HUES6 (cell line): ENCODE data around the gene MEG3.

Experiments
- H3K27ac ChIP-seq: 2 replicates; pipeline ENCODE4 v1.7.0; 2013; ENCODE audit warnings: low read depth, mild to moderate bottlenecking, low read length, inconsistent platforms
- H3K27me3 ChIP-seq: 2 replicates; pipeline ENCODE4 v1.6.1; 2013; ENCODE audit warnings: low read length; ENCODE audit not compliant: control insufficient read depth, insufficient read depth
- H3K36me3 ChIP-seq: 2 replicates; pipeline ENCODE4 v1.6.1; 2013; ENCODE audit warnings: low read length; ENCODE audit not compliant: control insufficient read depth, insufficient read depth
- H3K4me1 ChIP-seq: 2 replicates; pipeline ENCODE4 v1.6.1; 2013; ENCODE audit warnings: low read length; ENCODE audit not compliant: control insufficient read depth, insufficient read depth
- H3K4me3 ChIP-seq: 2 replicates; pipeline ENCODE4 v1.5.1; 2013; ENCODE audit warnings: low read depth, low read length
- H3K9ac ChIP-seq: one replicate; pipeline ENCODE4 v1.6.1; 2013; ENCODE audit warnings: mild to moderate bottlenecking, low read length
- H3K9me3 ChIP-seq: 2 replicates; pipeline ENCODE4 v1.6.1; 2013; ENCODE audit warnings: low read depth, low read length; ENCODE audit not compliant: control insufficient read depth, insufficient read depth

MEG3 gene

DNA sequence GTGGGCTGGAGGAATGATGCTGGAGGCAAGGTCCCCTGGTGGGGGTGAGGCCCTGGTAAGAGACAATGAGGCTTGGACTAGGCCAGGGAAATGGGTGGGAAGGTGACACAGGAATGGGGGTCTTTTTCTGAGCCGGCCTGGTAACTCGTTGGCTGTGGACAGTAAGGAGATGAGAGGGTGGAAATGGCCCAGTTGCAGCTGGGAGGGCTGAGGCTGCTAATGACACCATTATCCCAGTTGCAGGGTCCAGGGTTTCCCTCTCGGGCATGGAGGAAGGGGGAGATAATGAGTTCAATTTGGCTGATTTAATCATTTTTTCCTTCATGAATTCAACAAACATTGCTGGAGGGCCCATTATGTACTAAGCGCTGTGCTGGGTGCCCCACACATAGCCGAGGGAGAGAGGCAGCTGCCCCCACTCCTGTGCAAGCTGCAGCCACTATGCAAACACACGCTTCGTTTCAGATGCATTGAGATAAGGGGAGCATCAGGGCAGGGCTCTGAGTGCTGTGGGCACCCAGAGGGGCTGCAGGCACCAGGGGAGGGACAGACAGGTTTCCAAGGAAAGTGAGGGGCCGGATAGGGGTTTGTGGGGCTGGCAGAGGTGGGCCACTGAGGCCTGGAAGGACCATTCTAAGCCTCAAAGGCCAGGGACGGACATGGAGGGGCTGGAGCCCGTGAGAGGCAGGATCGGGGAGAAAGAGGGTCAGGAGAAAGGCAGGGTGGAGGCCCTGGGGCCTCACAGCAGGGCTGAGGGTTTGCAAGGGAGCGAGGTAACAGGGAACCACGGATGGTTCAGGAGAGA, 43.2 kb upstream of the MEG3 start:
- Histone ChIP-seq H3K27me3 (no peaks in the 10 kb centered on the region), H3K4me3 (no peak overlapping the region), H3K9me3 (no peaks in the 10 kb centered on the region), H3K9ac (no peak overlapping the region), H3K4me1 (no peaks in the 10 kb centered on the region; the same call in 1 of the 2 replicates), H3K36me3 (no peaks in the 10 kb centered on the region), H3K27ac (no peak overlapping the region)

GRCh38 chr14:100783630-100784370, 42.1 kb upstream of the MEG3 start:
- H3K4me1 ChIP-seq: peaks cover 6% of the 10 kb centered on the region; the same call in 1 of the 2 replicates
- no peak overlapping the region for H3K27ac ChIP-seq
- no peaks in the 10 kb centered on the region for H3K9me3 ChIP-seq
- H3K9ac ChIP-seq: no peak overlapping the region
- H3K4me3 ChIP-seq: no peak overlapping the region
- H3K36me3 ChIP-seq: no peaks in the 10 kb centered on the region
- no peaks in the 10 kb centered on the region for H3K27me3 ChIP-seq

GRCh38 chr14:100784523-100785337, 41.2 kb upstream of the MEG3 start:
- peaks cover 10% of the 10 kb centered on the region; the same call in 1 of the 2 replicates for H3K4me1 ChIP-seq
- H3K9ac ChIP-seq: no peak overlapping the region
- no peak overlapping the region for H3K27ac ChIP-seq
- no peaks in the 10 kb centered on the region for H3K9me3 ChIP-seq
- H3K4me3 ChIP-seq: no peak overlapping the region
- H3K36me3 ChIP-seq: no peaks in the 10 kb centered on the region
- H3K27me3 ChIP-seq: no peaks in the 10 kb centered on the region

DNA sequence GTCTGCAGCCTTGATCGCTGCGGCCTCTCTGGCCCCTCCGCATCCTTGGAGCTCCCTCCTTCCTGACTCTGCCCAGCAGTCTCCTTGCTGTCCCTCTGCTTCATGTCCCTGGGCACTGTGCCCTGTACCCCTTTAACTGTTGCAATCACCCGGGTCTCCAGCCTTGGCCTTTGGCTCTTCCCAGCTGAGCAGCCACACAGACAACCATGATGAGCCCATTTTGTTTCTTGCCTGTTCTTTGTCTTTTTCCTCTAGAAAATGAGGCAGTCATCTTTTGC, 40.6 kb upstream of the MEG3 start:
- no peaks in the 10 kb centered on the region for H3K27me3 ChIP-seq

GRCh38 chr14:100785626-100786025, 40.3 kb upstream of the MEG3 start:
- Histone ChIP-seq H3K9me3 (no peaks in the 10 kb centered on the region), H3K4me3 (no peak overlapping the region), H3K27me3 (no peaks in the 10 kb centered on the region), H3K27ac (no peak overlapping the region), H3K9ac (no peak overlapping the region), H3K4me1 (peaks cover 10% of the 10 kb centered on the region; the same call in 1 of the 2 replicates), H3K36me3 (no peaks in the 10 kb centered on the region)

More for the DNA sequence above, 40.6 kb upstream of the MEG3 start:
- peaks cover 10% of the 10 kb centered on the region; the same call in 1 of the 2 replicates for H3K4me1 ChIP-seq
- H3K9ac ChIP-seq: no peak overlapping the region
- no peaks in the 10 kb centered on the region for H3K36me3 ChIP-seq
- H3K4me3 ChIP-seq: no peak overlapping the region
- no peak overlapping the region for H3K27ac ChIP-seq
- no peaks in the 10 kb centered on the region for H3K9me3 ChIP-seq

GRCh38 chr14:100786131-100786530, 39.8 kb upstream of the MEG3 start:
- Histone ChIP-seq H3K27me3 (no peaks in the 10 kb centered on the region), H3K27ac (no peak overlapping the region), H3K4me3 (no peak overlapping the region), H3K9me3 (no peaks in the 10 kb centered on the region), H3K9ac (no peak overlapping the region), H3K4me1 (peaks cover 10% of the 10 kb centered on the region; the same call in 1 of the 2 replicates), H3K36me3 (no peaks in the 10 kb centered on the region)

DNA sequence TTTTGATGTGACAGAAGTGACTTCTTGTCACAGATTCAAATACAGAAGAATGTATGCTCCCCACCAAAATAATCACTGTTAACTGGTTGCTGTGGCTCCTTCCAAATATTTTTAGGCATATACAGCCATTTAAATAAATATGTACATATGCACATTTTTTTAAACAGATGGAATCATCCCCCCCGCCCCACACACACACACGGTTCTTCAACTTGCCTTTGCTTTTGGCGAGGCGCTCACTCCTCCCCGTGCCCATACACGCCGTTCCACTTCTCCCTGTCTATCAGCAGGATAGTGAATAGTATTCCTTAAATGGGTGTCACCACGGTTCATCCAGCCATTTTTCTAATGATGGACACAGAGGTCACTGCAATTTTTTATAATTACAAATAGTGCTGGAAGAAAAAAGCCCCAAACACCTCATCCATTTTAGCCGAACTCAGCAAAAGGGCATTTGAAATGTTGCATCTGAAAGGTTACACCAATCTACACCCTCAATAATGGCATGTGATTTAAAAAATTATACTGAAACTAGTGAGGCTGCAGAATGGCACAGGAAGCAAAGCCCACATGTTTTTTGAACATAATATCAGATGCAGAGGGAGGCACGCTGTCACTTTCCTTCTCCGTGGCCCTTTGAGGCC, 39.2 kb upstream of the MEG3 start:
- H3K4me1 ChIP-seq: peaks cover 10% of the 10 kb centered on the region; the same call in 1 of the 2 replicates
- H3K36me3 ChIP-seq: no peaks in the 10 kb centered on the region
- no peaks in the 10 kb centered on the region for H3K9me3 ChIP-seq
- H3K4me3 ChIP-seq: no peak overlapping the region
- H3K27me3 ChIP-seq: no peaks in the 10 kb centered on the region
- H3K27ac ChIP-seq: no peak overlapping the region
- H3K9ac ChIP-seq: no peak overlapping the region

- Histone ChIP-seq H3K9me3 (no peaks in the 10 kb centered on the region), H3K4me3 (no peak overlapping the region), H3K27me3 (no peaks in the 10 kb centered on the region), H3K36me3 (no peaks in the 10 kb centered on the region), H3K9ac (no peak overlapping the region), H3K27ac (no peak overlapping the region), H3K4me1 (peaks cover 10% of the 10 kb centered on the region; the same call in 1 of the 2 replicates)
Observed at GRCh38 chr14:100787659-100788058, 38.3 kb upstream of the MEG3 start.

GRCh38 chr14:100788517-100788916, 37.4 kb upstream of the MEG3 start:
- no peaks in the 10 kb centered on the region for H3K27me3 ChIP-seq
- no peaks in the 10 kb centered on the region for H3K9me3 ChIP-seq
- peaks cover 10% of the 10 kb centered on the region; the same call in 1 of the 2 replicates for H3K4me1 ChIP-seq
- no peak overlapping the region for H3K4me3 ChIP-seq
- no peaks in the 10 kb centered on the region for H3K36me3 ChIP-seq
- no peak overlapping the region for H3K9ac ChIP-seq
- H3K27ac ChIP-seq: no peak overlapping the region

GRCh38 chr14:100788942-100789341, 37.0 kb upstream of the MEG3 start:
- no peaks in the 10 kb centered on the region for H3K36me3 ChIP-seq
- peaks cover 10% of the 10 kb centered on the region; the same call in 1 of the 2 replicates for H3K4me1 ChIP-seq
- no peak overlapping the region for H3K9ac ChIP-seq
- no peaks in the 10 kb centered on the region for H3K27me3 ChIP-seq
- H3K27ac ChIP-seq: no peak overlapping the region
- H3K4me3 ChIP-seq: no peak overlapping the region
- no peaks in the 10 kb centered on the region for H3K9me3 ChIP-seq
